PFSK-1 (cell line): ENCODE data around the gene PTGES3.
A peak's percentile ranks its signal among the peaks of the same experiment; 100 is the strongest.

ENCODE experiments used
- FOXP2 ChIP-seq: optimal IDR thresholded peaks from 2 replicates; pipeline ENCODE3; 2011; ENCODE audit warnings: borderline replicate concordance, control low read depth, inconsistent platforms; ENCODE audit not compliant: insufficient read depth; ENCODE audit errors: extremely low read length, extremely low read depth
- POLR2AphosphoS5 ChIP-seq: IDR thresholded peaks from 2 replicates; pipeline ENCODE4 v1.6.1; 2012; ENCODE audit warnings: low read depth, mild to moderate bottlenecking, control low read depth, low read length, moderate library complexity
- SIN3A ChIP-seq: IDR thresholded peaks from 2 replicates; pipeline ENCODE4 v1.6.1; 2012; ENCODE audit warnings: mild to moderate bottlenecking, low read length, moderate library complexity, borderline replicate concordance; ENCODE audit not compliant: insufficient read depth
- TAF1 ChIP-seq: IDR thresholded peaks from 2 replicates; pipeline ENCODE4 v1.6.1; 2012; ENCODE audit warnings: low read length, control low read depth, borderline replicate concordance; ENCODE audit not compliant: insufficient read depth
- TF ChIP-seq, protein P1 (sequence below), 2 experiments: IDR thresholded peaks; 2 replicates each; pipeline versions ENCODE4 v1.6.1 to v1.8.0; 2011 to 2012; ENCODE audit warnings: low read depth in 2 of 2, low read length in 2 of 2, control low read depth in 1 of 2, inconsistent platforms in 1 of 2, mild to moderate bottlenecking in 1 of 2, moderate library complexity in 1 of 2; ENCODE audit not compliant: insufficient read depth in 1 of 2

Gene PTGES3

DNA sequence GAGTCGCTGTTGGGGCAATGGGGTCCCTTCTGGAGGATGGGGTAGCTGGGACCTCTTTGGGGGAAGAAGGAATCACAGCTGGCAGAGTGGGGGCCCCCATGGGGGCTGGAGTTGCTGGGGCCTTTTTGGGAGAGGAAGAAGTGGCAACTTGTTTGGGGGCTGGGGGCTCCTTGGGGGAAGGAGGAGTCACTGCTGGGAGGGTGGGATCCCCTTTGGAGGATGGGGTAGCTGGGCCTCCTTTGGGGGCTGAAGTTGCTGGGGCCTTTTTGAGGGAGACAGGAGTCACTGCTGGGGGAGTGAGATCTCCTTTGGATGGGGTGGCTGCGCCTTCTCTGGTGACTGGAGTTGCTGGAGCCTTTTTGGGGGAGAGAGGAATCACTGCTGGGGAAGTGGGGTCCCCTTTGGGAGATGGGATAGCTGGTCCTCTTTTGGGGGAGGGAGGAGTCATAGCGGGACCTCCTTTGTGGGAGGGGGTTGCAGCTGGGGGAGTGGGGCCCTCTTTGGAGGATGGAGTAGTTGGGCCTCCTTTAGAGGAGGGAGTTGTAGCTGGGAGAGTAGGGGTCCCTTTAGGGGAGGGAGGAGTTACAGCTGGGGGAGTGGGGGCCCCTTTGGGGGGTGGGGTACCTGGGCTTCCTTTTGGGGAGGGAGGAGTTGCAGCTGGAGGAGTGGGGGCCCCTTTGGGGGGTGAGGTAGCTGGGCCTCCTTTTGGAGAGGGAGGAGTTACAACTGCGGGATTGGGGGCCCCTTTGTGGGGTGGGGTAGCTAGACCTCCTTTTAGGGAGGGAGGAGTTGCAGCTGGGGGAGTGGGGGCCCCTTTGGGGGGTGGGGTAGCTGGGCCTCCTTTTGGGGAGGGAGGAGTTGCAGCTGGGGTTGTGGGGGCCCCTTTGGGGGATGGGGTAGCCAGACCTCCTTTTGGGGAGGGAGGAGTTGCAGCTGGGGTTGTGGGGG lies 29.1 kb upstream of the PTGES3 start:
- TF ChIP-seq TAF1 (no peak), POLR2AphosphoS5 (no peak)
- TF ChIP-seq, protein P1, sequence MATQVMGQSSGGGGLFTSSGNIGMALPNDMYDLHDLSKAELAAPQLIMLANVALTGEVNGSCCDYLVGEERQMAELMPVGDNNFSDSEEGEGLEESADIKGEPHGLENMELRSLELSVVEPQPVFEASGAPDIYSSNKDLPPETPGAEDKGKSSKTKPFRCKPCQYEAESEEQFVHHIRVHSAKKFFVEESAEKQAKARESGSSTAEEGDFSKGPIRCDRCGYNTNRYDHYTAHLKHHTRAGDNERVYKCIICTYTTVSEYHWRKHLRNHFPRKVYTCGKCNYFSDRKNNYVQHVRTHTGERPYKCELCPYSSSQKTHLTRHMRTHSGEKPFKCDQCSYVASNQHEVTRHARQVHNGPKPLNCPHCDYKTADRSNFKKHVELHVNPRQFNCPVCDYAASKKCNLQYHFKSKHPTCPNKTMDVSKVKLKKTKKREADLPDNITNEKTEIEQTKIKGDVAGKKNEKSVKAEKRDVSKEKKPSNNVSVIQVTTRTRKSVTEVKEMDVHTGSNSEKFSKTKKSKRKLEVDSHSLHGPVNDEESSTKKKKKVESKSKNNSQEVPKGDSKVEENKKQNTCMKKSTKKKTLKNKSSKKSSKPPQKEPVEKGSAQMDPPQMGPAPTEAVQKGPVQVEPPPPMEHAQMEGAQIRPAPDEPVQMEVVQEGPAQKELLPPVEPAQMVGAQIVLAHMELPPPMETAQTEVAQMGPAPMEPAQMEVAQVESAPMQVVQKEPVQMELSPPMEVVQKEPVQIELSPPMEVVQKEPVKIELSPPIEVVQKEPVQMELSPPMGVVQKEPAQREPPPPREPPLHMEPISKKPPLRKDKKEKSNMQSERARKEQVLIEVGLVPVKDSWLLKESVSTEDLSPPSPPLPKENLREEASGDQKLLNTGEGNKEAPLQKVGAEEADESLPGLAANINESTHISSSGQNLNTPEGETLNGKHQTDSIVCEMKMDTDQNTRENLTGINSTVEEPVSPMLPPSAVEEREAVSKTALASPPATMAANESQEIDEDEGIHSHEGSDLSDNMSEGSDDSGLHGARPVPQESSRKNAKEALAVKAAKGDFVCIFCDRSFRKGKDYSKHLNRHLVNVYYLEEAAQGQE (IDR thresholded peaks at IDR 0.05; ENCODE audit: insufficient read depth in 1 of 2, low read depth in 2 of 2, low read length in 2 of 2) = no peak

DNA sequence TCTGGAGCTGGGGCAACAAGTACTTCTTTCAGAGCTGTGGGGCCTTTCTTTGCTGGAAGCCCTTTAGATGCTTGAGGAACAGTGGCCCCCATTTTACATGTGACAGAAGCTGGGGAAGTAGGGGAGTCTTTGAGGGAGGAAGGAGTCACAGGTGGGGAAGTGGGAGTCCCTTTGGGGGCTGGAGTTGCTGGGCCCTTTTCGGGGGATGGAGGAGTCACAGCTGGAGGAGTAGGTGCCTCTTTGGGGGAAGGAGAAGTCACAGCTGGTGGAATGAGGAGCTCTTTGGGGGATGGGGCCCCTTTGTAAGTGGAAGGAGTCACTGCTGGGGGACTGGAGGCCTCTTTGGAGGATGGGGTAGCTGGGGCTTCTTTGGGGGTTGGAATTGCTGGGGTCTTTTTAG lies 28.4 kb upstream of the PTGES3 start:
- TF ChIP-seq FOXP2 = no peak
- TF ChIP-seq POLR2AphosphoS5 = 0 out of 2 replicates have a peak, but pooled peaks have one; percentile 22

DNA sequence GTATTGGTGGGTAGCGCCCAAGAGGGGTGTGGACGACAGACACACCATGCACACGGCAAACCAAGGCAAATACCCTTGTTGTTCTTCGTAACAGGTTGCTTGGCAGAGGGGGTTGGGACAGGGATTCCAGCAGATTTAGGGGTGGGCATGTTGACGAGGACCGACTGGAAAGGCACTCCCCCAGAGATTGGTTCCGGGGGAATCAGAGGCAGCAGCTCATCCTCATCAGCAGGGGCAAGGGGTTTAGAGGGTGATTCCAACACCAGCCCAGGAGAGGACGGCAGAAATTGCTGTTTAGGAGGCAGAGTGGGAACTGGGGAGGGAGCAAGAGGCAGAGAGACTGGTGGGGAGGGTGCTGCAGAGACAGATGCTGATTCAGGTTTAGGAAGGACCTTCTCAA lies 27.7 kb upstream of the PTGES3 start:
- TF ChIP-seq POLR2AphosphoS5 = no peak
- TF ChIP-seq SIN3A = no peak
- TF ChIP-seq, protein P1 (IDR thresholded peaks at IDR 0.05; ENCODE audit: insufficient read depth in 1 of 2, low read depth in 2 of 2, low read length in 2 of 2) = no peak
- TF ChIP-seq TAF1 = no peak
- no peak for TF ChIP-seq FOXP2

DNA sequence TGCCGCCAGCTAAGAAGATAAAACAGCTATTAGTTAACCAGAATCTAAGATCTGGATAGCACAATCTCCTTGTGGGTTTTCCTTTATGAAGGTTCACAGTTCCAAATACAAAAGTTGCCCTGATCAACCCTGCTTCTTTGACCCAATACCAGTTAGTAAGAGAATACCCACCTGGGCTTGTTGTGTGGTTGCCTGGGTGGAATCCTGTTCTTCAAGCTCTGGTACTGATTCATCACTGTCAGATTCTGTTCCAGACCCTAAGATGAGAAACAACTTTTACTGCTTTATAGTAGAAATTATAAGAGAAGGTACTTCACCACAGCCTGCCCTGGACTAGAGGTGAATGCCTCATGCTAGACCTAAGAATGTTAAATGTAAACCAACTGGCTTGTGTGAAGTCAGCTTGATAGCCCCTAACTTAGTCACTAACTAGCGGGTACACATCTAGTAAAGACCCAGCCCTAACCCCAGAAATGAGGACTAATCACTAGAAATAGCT lies 26.4 kb upstream of the PTGES3 start:
- no peak for TF ChIP-seq TAF1
- TF ChIP-seq POLR2AphosphoS5 = no peak
- TF ChIP-seq FOXP2 = no peak
- TF ChIP-seq, protein P1 (IDR thresholded peaks at IDR 0.05; ENCODE audit: insufficient read depth in 1 of 2, low read depth in 2 of 2, low read length in 2 of 2) = no peak
- TF ChIP-seq SIN3A = no peak

DNA sequence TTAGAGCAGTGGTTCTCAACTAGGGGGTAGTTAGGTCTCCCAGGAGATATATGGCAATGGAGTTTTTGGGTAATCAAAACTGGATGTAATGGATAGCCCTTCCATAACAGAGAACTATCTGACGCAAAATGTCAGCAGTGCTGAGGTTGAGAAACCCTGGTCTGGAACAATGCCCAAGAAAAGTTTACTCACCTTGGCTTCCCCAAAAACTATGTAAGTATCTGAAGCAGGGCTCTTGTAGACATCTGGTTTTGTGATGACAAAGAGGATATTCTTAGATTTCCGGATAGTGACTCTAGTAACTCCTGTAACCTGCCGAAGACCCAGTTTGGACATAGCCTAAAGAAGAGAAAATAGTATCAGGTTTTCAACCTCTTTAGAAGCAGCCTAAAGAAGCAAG lies 25.3 kb upstream of the PTGES3 start:
- TF ChIP-seq TAF1 (no peak), FOXP2 (no peak), SIN3A (no peak), POLR2AphosphoS5 (0 out of 2 replicates have a peak, but pooled peaks have one; percentile 22)
- TF ChIP-seq, protein P1 (IDR thresholded peaks at IDR 0.05; ENCODE audit: insufficient read depth in 1 of 2, low read depth in 2 of 2, low read length in 2 of 2) = no peak
